HG03521 (cell line): ENCODE results near the gene RREB1.

Source experiments
- ATAC-seq: cut with Tn5 transposase; IDR thresholded peaks from one replicate; pipeline ENCODE4 v1.9.1; 2021; ENCODE audit warnings: mild to moderate bottlenecking, moderate library complexity; ENCODE audit not compliant: unreplicated experiment

The RREB1 gene

GRCh38 chr6:7121700-7122241, 14.0 kb downstream of the RREB1 start:
- ATAC-seq, result no peak

DNA sequence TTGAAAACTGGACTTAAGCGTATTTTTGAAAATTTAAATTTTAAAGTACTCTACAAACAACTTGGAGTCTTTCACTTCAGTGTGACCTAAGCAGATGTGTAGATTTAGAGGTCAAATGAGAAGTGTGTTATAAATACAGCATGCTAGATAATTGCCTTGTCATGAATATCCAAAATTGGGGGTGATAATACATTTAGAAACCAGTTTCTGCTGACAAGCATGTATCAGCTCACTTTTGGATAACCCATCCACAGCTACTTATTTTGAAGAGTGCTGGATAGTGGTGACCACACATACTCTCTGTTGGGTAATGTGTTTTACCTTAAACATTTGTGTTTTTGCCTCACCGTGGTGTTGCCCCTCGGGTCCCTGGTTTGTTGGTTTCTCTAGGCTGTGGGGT, 14.9 kb downstream of the RREB1 start:
- ATAC-seq, result no peak

GRCh38 chr6:7124114-7124513, 16.4 kb downstream of the RREB1 start:
- no peak for ATAC-seq

- ATAC-seq, result no peak
These were observed 16.9 kb downstream of the RREB1 start for GRCh38 chr6:7124636-7125035.

DNA sequence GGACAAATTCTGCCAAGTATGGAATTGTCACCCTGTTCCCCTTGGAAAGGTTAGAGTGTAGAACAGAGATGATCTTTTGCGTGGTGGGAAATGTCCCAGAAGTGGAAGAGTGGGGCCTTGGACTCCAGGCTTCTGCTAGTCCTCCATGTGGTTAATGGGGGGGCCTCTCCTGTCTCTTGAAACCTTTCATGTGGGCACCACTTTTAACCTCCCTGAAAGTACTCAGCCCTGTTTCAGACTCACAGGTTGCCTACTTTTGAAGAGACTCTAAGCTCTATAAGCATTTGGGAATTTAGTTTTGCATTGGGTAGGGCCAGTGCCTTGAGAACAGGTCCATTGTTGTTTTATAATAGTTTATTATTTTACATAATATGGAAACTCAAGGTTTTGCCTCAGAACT, 17.5 kb downstream of the RREB1 start:
- ATAC-seq, result no peak

DNA sequence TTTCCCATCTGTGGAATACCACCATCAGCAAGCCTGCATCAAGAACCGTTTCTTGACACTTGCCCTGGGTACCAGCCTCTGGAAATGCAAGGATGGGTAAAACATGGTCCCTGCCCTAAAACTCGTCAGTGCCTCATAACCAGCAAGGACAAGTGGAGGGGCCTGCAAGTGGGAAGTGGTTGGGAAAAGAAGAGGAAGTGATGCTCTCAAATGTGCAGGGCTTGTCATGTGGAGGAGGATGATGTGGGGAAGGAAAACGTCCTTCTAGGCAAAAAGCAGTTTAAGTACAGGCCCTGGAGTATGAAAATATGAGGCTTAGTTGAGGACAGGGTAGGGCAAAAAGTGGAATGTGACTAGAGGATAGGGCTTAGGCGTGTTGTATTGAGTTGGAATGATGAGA, 19.0 kb downstream of the RREB1 start:
- no peak for ATAC-seq

- no peak for ATAC-seq
These were observed 19.9 kb downstream of the RREB1 start for GRCh38 chr6:7127680-7128079.

GRCh38 chr6:7129360-7129759, 21.6 kb downstream of the RREB1 start:
- no peak for ATAC-seq

DNA sequence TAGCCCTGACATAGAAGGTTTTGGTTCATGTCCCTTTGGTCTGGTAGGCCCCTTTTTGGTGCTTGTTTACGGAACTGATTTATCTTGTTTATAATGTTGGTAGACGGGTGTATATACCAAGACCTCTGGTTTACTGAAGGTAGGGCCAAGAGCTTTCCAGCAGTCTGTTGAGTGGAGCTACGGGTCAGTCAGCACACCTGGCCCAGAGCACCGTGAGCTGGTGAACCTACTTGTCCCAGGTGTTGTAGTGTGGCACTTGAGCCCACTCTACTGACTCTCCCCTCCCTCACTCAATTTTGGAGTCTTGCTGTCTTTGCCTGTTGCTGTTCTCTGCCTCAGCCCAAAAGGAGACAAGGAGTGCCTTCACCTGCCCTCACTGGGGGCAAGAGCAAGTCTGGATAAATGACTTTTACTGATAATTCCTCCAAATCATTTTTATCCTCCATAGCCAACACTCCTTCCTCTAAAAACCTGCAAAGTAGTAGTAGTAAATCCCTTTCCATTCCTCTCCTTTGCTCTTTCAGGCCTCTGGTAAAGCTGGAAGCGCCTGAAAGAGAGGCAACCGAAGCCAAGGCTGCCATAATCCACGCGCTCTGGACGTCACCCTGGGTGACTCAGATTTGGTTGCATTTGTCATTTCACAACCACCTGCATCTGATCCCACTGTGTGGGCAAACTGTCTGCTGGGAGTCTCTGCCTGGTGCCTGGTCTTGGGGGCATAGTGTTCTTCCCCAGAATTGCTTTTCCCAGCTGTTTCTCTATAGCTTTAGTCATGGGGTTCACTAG, 22.2 kb downstream of the RREB1 start:
- no peak for ATAC-seq

DNA sequence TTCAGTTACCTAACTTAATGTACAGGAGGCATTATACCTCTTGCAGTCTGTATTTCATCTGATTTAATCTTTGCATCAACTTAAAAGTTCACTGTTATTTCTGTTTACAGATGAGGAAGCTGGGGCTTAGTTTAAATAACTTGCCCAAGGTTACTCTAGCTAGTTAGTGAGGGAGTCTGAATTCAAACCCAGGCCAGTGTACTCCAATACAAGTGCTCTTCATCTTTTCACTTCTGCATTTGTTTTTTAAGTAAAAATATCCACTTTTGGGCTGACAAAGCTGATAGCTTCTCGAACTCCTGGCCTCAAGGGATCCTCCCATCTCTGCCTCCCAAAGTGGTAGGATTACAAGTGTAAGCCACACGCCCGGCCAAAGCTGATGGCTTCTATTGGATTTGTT, 23.6 kb downstream of the RREB1 start:
- ATAC-seq, result no peak

DNA sequence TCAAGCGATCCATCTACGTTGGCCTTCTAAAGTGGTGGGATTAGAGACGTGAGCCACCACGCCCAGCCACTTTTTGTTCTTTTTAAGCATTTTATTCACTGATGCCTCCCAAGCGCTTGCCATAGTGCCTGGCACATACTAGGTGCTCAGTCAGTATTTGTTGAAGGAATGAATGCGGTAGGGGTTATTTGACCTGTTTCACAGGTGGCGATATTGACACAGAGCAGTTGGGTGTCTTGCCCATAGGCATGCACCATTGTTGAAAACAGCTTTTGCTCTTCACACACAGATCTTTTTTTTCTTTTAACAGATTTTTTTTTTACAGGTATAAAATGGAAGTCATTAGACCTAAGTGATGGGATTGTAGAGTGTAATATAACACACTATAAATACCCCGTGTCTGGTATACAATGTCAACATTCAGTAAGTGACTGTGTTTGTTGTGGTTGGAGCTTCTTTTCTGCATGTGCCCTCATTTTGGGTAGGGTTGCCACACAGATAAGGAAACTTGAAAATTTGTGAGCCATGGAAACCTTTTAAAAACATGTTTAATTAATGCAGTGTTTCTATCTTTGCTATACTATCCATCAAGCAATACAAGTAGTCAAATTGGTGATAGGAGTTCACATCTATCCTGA, 24.8 kb downstream of the RREB1 start:
- no peak for ATAC-seq

DNA sequence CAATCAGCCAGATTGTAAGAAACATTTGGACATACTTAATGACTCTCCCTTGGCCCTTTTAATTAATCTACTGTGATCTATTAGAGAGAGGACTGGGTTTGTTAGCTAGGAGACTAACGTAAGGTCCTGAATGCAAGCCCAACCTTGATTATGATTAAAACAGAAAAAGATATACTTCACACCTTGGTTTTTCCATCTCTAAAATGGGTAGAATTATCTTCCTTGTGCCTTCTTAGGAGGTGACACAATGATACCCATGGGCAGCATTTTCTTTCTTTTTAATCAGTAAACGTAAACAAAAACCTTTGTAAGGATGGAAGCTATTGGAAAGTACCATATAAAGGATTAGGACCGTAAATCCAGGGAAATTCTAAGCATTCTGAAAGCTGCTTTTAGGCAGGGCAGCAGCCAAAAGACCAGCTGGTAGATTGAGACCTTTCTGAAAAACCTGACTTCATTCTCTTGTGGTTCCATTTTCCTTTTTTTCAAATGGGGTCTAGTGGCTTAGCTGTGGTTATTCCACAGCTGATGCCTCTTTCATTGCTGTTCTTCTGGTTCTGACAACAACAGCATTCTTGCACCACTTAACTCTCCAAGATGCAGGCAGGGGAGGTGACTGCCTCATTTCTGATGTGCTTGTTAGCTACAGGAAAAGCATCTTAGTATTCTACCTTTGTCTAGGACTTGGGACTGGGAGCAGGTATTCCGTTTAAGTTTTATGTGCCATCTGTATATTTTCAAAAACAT, 27.4 kb downstream of the RREB1 start:
- ATAC-seq, result no peak

GRCh38 chr6:7135755-7136154, 28.0 kb downstream of the RREB1 start:
- ATAC-seq, result no peak

GRCh38 chr6:7136859-7137334, 29.1 kb downstream of the RREB1 start:
- peak; percentile 35 for ATAC-seq

DNA sequence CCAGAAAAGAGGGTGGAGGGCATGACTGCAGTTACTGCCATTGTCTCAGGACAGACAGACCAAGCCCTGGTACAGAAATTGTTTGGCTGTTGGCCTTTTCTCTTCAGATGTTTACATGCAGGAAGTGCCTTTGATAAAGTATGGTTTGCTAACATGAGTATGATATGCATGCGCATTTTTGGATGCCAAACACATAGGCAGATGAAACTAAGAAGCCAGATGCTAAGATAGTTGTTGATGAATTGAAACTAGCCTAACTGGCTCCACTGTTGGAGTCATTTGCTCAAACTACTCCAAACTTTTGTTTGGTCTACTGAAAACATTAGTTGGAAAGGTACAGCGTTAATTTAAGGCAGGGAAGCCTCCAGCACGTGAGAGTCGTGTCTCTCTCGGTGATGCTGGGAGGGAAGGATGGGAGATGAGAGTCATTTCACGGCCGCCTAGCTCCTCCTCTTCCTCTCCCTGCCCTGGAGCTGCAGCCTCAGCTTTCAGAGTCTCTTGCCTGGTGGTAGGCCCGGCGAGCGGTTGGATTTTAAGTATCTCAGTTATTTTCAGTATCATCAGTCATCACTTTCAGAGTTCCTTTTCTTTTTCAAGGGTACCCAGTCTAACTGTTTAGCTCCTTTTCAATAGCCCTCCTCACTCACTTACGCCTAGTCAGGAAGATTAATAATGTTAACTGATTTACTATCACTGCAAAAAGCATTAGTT, 29.7 kb downstream of the RREB1 start:
- peak; percentile 36 for ATAC-seq

DNA sequence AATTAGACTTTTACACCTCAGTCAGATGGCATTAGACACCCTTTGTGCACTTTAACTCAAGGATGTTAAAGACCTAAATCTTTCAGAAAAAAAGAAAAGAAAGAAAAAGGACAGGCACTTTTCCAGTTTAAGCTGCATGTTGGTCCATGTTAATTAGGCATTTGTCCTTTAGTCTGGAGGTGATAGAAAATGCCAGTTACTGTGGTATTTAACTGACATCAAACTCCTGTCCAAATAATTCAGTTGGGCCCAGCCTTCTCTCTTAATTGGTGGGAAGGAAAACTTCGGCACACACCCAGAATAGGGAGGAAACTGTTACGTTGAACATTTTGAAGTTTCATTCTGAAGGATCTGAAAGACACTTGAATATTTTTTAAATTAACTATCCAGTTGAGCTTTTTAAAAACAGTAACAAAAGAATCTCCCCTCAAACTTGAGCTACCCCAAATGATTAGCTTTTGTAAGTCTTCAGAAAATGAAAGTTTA, 30.3 kb downstream of the RREB1 start:
- no peak for ATAC-seq

- ATAC-seq, result no peak
These were observed 31.2 kb downstream of the RREB1 start for GRCh38 chr6:7138921-7139358.

DNA sequence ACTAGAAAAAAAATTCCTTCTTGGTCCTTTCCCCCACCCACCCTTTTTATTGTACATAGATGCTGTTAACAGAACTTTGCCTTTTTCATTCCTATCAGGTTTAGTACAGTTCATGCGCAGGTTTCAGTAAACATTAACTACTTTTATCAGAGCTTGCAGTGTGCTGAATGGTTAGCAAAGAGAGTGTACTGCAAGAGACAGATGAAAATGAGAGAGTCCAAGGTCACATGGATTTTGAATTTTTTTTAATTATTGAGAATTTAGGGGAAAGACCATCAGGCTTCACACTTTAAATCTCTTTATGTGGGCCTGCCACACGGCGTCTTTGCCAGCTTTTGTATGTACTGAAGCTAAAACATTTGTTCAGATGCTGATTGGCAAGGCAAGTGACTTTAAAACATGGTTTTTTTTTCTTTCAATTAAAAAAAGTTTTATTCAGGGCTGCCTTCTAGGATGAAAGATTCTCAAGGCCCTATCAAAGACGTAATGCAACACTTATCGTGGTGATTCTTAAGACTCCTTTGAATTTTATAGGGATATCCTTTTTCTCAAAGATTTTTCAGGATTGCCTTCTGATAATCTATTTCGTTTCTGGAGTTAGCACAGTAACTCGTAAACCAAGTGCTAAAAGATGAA, 32.2 kb downstream of the RREB1 start:
- ATAC-seq, result no peak

DNA sequence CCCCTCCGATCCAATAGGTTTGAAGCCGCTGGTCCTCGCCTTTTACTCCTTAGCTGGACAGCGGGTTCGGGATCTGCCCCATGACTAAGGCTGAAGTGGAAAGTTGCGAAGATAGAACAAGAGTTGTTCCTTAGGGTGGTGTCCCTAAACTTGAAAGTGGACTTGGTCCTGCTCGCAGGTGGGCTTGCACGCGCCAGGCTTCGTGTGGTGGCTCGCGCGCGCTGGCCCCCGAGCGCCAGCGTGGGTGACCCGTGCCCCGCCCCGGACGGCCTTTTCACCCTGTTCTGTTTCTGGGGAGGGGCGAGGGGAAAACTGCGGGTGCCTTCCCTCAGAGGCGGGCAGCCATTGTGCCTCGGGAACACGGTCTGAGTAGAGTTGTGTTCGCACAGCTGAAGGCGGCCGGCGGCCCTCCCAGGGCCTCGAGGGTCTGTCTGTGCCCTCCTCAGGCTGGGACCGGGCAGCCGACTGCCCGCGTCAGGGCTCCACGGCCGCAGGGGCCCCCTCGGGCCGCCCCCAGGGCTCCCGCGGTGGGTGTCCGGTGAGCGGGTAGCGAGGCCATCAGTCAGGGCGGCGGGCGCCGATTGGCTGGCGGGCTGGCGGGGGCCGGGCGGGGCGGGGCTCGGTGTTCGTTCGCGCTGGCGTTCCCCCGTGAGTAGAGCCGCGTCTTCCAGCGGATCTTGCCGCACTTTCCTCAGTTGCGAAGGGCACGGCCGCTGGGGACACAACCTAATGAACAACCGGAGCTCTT, 33.0 kb downstream of the RREB1 start:
- peak; percentile 55 for ATAC-seq
